Mucosa of descending colon (tissue), 3 donors: ENCODE measurements around the gene CHRD. TPM values are rescaled to one million over a fixed set of nuclear protein-coding genes. Genes with fewer than 3 reads are reported as not detected.
A peak's percentile ranks its signal among the peaks of the same experiment; 100 is the strongest.

Experiments used
- ATAC-seq: fragments of 200-7000 bp; cut with Tn5 transposase; one replicate; pipeline ENCODE4 v1.9.1; 2020; ENCODE audit warnings: mild to moderate bottlenecking, moderate library complexity
- DNase-seq, 3 donors: peaks; one replicate each; pipeline ENCODE4 v3.0.0-alpha.2; 2020
- H3K36me3 ChIP-seq: fragments of 200-600 bp; one replicate; pipeline ENCODE4 v1.8.0; 2021; ENCODE audit warnings: low read depth, mild to moderate bottlenecking
- H3K4me1 ChIP-seq: fragments of 200-600 bp; one replicate; pipeline ENCODE4 v1.8.0; 2021; ENCODE audit warnings: low read depth, mild to moderate bottlenecking
- H3K4me3 ChIP-seq: fragments of 200-600 bp; one replicate; pipeline ENCODE4 v1.8.0; 2021; ENCODE audit warnings: mild to moderate bottlenecking
- H3K9me3 ChIP-seq: fragments of 200-600 bp; one replicate; pipeline ENCODE4 v1.8.0; 2021; ENCODE audit warnings: mild to moderate bottlenecking
- intact Hi-C, 2 donors: fragments of 100-400 bp; cut with DNase I in 1 of 2; cut with micrococcal nuclease in 1 of 2; formaldehyde crosslinking; loops; one replicate each; pipeline versions ENCODE4 v1.11.0 to v1.11.1; 2022; cut with DNase I, micrococcal nuclease
- total RNA-seq, 3 donors: library from RNA; stranded (reverse); fragmentation: NEBNext Ultra II Directional in 2 of 3; extraction: Animal tissue kit (Norgen Biotek cat#: 25700) in 2 of 3; gene quantifications; one replicate each; pipeline versions ENCODE4 v1.2.1 to v1.2.4, GENCODE V29; 2021 to 2023
- TF ChIP-seq, protein P1 (sequence below): fragments of 200-600 bp; IDR thresholded peaks from one replicate; pipeline ENCODE4 v1.8.0; 2022; ENCODE audit warnings: antibody characterized with exemption, mild to moderate bottlenecking
- donor health status: DM: no; HTN: no; CAD: no; lungs with moderate emphysema.
- donor health status: DM: no; HTN: no; CAD: no.
- donor health status: DM: no; HTN: yes; CAD: no.

The CHRD gene
- total RNA-seq, 3 donors from 2014 or later, result 1.1 to 8.7 (median 2.8) TPM

DNA sequence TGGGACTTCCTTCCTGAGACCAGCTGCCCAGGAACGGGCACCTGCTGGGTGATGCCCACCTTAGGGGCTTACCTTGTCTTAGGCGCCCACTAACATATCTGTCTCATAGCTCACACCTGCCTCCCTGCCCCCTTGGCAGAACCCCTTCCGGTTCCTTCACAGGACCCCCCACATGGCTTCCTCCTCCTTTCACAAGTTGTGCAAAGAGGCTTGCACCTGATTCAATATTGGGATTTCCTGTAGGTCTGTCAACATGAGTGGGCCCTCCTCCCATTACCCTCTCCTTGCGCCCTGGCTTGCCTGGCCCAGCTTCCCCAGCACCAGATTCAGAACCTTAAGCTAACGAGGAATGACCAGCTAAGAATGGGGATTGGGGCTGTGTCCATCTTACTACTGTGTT is 2.5 kb upstream of the CHRD start:
- no peak for ATAC-seq
- TF ChIP-seq, protein P1, sequence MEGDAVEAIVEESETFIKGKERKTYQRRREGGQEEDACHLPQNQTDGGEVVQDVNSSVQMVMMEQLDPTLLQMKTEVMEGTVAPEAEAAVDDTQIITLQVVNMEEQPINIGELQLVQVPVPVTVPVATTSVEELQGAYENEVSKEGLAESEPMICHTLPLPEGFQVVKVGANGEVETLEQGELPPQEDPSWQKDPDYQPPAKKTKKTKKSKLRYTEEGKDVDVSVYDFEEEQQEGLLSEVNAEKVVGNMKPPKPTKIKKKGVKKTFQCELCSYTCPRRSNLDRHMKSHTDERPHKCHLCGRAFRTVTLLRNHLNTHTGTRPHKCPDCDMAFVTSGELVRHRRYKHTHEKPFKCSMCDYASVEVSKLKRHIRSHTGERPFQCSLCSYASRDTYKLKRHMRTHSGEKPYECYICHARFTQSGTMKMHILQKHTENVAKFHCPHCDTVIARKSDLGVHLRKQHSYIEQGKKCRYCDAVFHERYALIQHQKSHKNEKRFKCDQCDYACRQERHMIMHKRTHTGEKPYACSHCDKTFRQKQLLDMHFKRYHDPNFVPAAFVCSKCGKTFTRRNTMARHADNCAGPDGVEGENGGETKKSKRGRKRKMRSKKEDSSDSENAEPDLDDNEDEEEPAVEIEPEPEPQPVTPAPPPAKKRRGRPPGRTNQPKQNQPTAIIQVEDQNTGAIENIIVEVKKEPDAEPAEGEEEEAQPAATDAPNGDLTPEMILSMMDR, result no peak
- intact Hi-C loops, result no loop called here
- no peak overlapping the region for H3K4me3 ChIP-seq
- DNase-seq, result no peak
- no peaks in the 10 kb centered on the region for H3K9me3 ChIP-seq
- H3K4me1 ChIP-seq, result peaks cover 4% of the 10 kb centered on the region
- no peaks in the 10 kb centered on the region for H3K36me3 ChIP-seq

DNA sequence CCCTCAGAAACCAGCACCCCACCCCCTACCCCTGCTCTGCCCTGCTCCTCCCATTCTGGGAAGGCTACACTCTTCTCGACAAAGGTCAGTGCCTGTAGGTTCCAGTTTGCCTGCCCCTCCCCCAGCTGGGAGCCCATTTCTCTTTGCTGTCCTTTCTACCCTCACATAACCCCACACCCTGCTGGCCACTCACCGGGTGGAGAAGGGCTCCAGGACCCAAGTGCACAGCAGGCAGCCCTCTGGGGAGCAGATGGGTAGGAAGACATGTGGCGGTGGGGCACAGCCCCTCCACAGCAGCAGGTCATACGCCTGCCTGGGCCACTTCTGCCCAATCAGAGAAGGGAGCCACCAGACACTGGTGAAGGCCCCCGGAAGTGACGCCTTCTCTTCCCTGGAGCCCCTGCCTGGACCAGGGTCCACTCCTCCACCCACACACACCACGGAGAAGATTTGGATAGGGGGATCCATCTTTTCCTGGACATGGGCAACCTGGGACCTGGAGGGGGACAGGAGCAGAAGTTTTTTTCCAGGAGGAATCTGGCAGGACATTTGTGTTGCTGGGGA is 1.9 kb upstream of the CHRD start, which contains the start of gene THPO:
Gene THPO, minus strand, starts transcription at position 326 of the 564 bp plus-strand sequence. CDS start 1,948 bp downstream, outside the sequence.
- Histone ChIP-seq H3K9me3 (no peaks in the 10 kb centered on the region), H3K36me3 (no peaks in the 10 kb centered on the region), H3K4me1 (peaks cover 4% of the 10 kb centered on the region), H3K4me3 (no peak within 1 kb of the TSS)
- intact Hi-C loops, result no loop called here
- DNase-seq (no peak), ATAC-seq (no peak)
- TF ChIP-seq, protein P1, result no peak

DNA sequence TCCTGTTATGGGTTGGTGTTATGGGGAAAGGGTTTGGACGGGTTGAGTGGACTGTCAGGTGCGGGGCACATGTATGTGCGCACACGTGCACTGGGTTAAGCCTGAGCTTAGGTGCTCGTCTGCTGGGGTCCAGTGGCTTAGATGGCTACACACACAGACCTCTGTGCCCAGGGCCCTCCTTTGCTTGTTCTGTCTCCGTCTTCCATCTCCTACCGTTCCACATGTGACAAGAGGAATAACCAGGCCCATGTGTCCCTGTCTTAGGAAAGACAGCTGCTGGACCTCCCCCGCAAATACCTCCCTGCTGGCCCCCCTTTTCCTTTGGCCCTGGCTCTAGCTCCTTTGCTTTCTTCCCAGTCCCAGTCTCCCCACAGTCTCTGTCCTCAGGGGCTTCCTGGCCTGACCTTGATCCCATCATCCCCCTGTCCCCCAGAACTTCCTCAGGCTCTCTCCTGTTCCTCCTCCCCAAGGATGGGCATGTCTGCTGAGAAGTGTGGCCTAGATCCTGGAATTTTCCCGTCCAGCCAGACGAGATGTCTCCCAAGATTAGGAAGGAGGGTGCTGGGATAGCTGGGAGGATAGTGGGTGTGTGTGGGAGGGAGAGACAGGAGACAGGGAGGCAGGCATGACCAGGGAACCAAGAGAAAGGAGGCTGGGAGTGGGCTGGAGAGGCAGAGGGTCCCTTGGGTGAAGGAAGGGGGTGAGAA is 1.1 kb upstream of the CHRD start:
- no peak for ATAC-seq
- DNase-seq, result no peak
- TF ChIP-seq, protein P1, result no peak
- Histone ChIP-seq H3K9me3 (no peaks in the 10 kb centered on the region), H3K4me3 (no peak overlapping the region), H3K4me1 (peaks cover 4% of the 10 kb centered on the region), H3K36me3 (no peaks in the 10 kb centered on the region)
- intact Hi-C loops, result no loop called here

DNA sequence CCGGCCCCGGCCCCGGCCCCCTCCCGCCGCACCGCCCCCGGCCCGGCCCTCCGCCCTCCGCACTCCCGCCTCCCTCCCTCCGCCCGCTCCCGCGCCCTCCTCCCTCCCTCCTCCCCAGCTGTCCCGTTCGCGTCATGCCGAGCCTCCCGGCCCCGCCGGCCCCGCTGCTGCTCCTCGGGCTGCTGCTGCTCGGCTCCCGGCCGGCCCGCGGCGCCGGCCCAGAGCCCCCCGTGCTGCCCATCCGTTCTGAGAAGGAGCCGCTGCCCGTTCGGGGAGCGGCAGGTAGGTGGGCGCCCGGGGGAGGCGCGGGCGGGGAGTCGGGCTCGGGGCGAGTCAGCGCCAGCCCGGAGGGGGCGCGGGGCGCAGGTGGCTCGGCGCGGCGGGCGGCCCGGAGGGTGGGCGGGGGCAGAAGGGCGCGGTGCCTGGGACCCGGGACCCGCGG is 352 bp downstream of the CHRD start:
- H3K9me3 ChIP-seq, result no peaks in the 10 kb centered on the region
- peaks cover 4% of the 10 kb centered on the region for H3K4me1 ChIP-seq
- intact Hi-C loops, result no loop called here
- DNase-seq (peak; percentile 54 to 71 (median 69)), ATAC-seq (peak; percentile 64)
- no peak overlapping the region for H3K4me3 ChIP-seq
- TF ChIP-seq, protein P1, result no peak
- H3K36me3 ChIP-seq, result no peaks in the 10 kb centered on the region

DNA sequence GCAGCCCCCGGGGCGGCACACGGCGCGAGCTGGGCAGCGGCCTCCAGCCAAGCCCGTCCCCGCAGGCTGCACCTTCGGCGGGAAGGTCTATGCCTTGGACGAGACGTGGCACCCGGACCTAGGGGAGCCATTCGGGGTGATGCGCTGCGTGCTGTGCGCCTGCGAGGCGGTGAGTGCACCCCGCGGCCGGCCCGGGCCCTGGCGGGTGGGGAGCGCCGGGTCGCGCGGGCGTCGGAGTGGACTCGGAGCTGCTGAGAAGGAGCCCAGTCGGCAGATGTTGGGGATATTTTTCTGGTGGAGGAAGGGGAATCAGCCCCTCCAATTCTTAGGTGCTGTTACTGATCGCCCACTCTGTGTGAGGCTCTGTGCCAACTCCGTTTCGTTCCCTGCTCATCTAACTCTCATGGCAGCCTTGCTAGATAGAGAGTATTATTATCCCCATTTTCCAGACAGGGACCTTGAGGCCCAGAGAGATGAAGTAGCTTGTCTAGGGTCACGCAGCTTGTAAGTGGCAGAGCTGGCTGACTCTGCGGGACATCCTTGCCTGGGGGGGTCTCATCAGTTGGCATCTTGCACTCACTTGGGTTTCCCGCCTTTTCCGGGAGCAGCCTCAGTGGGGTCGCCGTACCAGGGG is 890 bp downstream of the CHRD start:
- H3K36me3 ChIP-seq, result no peaks in the 10 kb centered on the region
- DNase-seq, result no peak
- intact Hi-C loops, result no loop called here
- ATAC-seq, result no peak
- peaks cover 4% of the 10 kb centered on the region for H3K4me1 ChIP-seq
- H3K9me3 ChIP-seq, result no peaks in the 10 kb centered on the region
- TF ChIP-seq, protein P1, result no peak
- no peak overlapping the region for H3K4me3 ChIP-seq
